HG02623 (cell line): ENCODE results near the gene MAD1L1.

ENCODE experiments used
- ATAC-seq: cut with Tn5 transposase; IDR thresholded peaks from one replicate; pipeline ENCODE4 v1.9.1; 2021; ENCODE audit warnings: moderate library complexity; ENCODE audit not compliant: unreplicated experiment

MAD1L1 gene

GRCh38 chr7:2017914-2018568, 214.7 kb downstream of the MAD1L1 start:
- ATAC-seq = no peak

DNA sequence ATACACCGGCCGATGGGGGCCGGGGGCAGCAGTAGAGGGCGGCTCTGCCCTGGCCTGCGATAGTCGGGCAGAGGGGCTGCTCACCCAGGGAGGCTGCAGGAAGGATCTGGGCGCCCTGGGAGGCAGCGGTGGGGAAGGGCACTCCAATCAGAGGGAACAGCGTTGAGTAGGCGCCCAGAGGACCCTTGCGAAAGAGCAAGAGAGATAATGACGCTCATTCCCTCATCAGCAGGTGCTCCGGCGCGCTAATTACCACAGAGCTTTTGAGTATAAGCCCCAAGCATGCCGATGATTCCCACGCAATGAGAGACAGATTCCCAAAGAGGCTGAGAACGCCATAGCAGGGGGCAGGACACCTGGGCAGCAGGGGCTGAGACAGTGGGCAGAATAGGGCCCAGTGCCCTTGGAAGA, 215.3 kb downstream of the MAD1L1 start:
- no peak for ATAC-seq

DNA sequence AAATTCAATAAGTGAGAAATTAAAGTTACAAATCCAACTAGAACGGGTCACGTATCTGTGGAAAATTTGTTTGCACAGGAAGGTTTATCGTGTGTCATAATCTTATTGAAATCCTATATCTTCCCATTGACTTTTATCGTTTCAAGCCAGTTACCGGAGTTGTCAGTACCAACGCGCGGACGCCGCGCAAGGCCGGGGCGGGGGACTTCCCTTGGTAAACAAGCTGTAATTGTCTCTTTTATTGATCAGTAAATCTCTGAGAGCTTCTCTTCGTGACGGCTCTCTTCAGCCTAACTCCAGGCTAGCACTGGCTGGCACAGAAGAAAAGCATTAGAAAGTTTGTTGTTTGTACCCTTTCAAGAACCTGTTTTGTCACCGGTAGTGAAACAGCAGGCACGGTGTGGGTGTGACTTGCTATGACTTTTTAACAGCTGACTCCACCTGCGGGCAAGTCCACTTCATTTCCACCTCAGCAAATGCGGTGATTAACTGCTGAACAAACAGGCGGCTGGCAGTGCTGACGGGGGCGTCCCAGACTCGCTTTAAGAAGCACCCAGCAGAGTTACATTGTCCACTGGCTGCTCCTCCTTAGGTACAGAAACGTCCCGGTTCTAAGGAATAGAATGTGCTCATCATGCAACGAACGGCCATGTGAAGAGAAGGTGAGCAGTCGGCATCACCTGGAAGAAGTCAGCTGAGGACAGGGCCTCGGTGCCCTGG, 215.8 kb downstream of the MAD1L1 start:
- no peak for ATAC-seq

GRCh38 chr7:2016021-2016631, 216.6 kb downstream of the MAD1L1 start:
- no peak for ATAC-seq

DNA sequence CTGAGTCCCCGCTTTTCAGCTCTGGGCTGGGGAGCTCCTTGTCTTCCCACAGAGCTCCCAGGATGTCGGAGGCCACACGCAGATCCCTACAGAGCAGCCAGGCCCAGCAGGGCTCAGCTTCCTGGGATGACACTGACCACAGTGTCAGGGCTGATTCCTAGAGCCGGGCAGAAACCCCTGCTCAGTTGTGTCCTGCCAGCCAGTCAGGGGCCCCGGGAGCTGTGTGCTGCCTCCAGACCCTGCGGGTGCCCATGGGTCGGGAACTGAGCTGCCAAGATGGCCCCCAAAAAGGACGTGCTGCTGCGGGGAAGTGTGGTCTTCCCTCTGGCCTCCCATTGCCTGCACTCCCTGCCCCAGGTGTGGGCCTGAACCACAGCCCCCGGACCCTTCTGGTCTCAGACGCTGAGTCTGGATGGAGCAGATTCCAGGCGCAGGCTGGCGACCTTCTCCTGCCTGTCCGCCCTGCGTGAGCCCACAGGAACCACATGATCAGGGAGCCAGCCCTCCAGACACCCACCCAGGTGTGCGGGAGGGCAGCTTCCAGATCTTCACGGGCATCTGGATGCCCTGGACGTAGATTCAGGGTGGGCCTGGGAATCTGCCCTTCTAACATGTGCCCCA, 217.4 kb downstream of the MAD1L1 start:
- no peak for ATAC-seq

DNA sequence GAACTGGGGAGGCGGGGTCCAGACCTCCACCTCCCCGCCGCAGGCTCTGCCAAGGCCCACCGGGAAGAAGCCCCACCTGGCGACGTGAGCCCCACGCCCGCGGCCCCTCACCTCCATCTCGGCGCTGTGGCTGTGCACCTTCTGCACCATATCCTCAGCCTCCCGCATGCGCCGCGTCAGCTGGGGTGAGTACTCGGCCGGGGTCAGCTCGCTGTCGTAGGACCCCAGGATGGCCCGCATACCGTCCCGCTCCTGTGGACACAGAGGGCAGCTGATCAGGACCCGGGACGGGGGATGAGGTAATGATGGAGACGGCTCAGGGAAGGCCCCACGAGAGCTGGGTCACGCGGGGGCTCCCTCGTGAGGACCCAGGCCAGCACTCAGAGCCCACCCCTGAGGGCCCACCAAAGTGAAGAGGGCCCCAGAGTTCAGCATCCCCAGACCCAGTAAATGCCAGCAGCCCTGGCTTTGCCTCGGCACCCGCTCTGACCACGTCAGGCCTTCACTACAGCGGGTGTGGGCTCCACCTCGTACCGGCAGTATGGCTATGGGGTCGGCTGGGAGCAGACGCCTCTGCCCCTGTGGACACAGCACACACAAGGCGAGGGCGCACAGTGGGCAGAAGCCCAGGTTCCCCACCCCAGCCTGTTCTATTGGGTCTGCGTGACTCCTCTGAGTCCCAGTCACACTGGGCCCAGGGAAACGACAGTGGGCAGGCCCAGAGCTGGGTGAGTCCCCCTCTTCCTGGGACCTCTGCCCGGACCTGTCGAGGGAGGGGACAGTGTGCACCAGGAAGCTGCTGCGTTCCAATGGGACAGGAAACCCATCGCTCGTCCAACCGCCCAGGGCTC, 218.1 kb downstream of the MAD1L1 start:
- ATAC-seq = no peak

- no peak for ATAC-seq
These were observed 219.1 kb downstream of the MAD1L1 start for GRCh38 chr7:2013381-2014311.

DNA sequence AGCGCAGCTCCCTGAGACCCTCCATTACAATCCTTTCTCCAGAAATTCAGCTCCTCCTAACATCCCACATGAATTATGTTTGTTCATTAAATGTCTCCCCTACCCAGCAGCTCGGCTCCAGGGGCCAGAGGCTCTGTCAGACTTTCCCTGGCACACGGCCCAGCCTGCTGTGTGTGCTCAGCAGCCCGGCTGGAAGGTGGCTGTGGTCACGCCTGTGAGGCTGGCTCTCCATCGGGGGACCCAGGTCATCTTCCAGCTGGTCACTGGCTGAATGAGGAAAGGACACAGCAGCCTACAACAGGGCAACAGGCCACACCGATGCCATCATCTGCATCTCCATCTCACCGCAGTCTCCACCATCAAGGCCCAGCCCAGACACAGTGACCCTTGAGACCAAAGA, 219.8 kb downstream of the MAD1L1 start:
- no peak for ATAC-seq

DNA sequence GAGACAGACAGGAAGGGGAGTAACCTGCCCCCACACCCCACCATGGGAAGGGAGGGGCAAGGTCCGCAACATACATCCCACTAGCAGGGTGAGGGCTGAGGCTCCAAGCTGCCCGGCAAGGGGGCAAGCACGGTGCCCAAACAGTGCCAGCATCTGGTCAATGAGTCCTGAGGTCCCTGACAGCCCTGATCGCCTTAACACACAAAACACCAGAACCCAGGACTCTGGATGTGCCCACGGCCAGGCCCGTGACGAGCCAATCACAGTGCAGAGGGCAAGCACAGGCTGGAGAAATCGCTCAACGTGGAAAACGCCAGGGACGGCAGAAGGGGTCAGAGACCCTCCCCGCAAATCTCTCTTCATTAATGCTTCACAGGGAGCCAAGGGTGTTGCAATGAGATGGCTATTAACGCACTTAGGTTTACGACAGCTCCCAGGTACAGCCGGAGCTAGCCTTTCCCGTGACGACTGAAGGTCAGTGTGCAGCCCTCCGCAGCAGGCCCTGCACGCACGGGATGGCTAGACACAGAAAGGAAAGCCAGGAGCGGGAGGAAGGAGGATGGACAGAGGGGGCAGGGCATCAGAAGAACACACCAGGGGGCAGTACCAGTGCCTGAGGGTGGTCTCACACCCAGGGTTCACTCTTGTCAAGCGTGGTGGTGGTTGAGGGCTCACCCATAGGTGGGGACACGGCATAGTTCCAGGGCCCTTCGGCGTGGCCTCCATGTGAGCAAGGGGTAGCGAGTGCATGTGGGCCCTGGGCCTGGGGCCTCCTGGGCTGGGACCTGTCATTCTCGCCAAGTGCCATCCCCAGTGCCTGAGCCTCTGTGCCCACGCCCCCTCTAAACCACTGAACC, 220.5 kb downstream of the MAD1L1 start:
- ATAC-seq = no peak

DNA sequence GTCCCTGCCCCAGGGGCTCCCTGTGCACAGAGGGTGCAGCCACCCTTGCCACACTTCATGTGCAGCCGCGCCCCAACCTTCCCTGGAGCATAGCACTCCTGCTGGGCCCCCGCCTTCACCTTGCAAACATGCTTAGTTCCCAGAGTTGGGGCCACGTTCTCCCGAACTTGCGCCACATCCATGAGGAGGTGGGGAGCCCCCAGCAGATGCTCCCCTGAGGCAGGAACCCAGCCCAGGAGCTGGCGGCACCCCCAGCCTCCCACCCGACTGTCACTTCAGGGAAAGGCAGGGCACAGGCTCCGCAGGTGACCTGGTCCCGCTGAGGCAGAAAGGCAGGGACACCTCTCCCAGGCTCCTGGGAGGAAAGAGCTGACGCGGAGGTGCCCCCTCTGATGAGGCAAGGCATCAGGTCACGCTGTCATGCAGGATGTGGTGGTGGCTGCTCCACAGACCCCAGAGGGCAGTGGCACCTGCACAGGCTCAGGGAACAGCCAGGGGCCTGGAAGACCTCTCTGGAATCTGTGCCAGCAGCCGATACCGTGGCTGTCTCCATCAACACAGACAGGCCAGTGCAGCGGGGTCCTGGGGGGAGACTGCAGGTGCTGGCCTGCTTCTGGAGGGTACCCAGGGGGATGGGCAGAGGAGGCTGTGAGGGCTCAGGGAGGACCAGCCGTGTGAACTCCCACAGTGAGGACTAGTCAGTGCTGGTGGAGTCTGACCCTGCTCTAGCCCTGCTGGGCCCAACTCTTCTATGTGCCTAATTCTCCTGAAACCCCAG, 221.3 kb downstream of the MAD1L1 start:
- no peak for ATAC-seq

DNA sequence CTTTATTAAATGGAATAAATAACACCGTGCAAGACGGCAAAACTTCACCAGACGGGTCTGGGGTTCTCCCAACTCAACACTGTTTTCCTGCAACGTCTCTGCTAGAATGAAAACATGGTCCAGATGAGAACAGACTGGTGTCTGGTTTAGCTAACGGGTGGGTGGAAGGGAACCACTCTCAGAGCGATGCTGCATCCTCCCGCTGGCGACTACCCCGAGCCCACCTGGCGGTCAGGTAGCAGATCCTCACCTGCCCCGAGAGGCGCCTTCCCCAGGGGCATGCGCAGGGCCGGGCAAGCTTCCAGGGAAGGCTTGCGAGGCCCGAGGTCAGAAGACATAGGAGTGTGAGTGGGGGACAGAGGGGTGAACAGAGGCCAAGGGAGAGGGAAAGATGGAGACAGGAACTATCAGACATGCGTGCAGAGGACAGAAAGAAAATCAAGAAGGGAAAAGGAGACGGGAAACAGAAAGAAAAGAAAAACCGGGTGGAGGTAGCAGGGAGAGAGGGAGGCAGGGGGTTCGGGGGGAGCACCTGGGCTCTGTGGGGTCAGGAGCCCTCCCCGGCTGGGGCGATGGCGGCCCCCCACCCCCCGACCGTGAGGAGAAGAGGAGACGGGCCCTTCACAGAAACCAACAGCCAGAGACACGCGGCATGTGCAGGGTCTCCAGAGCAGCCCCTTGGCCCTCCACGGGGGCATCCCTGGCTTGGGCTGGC, 222.0 kb downstream of the MAD1L1 start:
- ATAC-seq = no peak

DNA sequence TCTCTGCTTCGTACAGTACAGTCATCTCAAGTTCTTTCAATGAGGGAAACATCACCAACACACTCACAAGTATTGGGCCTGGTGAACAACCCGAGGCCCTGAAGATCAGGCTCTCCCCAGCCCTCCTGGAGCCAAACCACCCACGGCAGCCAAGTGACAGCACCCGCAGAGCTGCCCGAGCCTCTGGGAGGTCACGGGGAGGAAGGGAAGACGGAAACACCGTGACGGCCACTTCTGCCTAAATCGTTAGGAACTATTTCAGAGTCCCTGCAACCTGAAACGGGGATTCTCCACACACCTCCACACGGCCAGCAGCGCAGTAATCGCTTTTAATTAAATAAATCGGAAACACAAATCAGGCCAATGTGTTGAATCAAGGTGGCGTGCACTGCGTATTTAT, 222.6 kb downstream of the MAD1L1 start:
- no peak for ATAC-seq

GRCh38 chr7:2009541-2010001, 223.2 kb downstream of the MAD1L1 start:
- ATAC-seq = no peak

DNA sequence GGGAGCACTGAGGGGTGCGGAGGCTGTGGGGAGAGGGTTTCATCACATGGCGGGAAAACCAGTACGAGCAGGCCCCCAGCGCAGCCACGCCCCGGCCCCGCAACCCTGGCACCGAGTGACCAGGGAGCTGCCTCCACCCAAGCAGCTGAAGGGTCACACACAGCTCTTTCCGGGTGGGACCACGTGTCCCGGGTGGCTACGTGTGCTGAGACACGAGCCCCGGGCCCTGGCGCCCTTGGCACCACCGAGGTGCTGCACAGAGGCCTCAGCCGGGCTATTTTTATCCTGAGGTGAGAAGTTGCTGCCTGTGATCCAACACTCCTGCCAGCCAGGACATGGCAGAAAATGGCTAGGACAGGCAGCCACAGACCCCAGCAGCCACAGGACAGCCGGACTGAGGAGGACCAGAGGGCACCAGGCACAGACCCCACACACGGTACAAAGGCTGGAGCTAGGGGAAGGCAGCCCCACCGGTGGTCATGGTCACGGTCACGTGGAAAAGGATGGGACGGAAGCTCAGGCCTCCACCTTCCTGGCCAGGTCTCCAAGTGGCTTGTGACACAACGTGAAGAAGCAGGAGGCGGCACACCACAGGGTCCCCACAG, 223.7 kb downstream of the MAD1L1 start:
- ATAC-seq = no peak

GRCh38 chr7:2008101-2008935, 224.4 kb downstream of the MAD1L1 start:
- no peak for ATAC-seq

DNA sequence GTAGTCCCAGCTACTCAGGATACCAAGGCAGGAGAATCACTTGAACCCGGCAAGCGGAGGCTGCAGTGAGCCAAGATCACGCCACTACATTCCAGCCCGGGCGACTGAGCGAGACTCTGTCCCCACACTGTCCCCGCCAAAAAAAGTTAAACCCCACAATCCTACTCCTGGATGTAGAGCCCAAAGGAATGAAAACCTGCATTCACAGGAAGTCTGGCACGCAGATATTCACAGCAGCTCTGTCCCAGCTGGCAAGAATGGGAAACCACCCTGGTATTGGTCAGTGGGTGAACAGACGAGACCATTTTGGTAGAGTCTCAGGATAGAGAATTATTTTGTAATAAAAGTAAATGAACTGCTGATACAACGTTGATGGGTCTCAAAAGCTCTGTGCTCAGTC, 225.2 kb downstream of the MAD1L1 start:
- no peak for ATAC-seq
